HFFc6 (cell line): ENCODE results near the gene TBCA. TPM values are rescaled to one million over a fixed set of nuclear protein-coding genes. Genes with fewer than 3 reads are reported as not detected.

ENCODE experiments used
- DNase-seq: peaks from one replicate; pipeline ENCODE4 v3.0.0-alpha.2; 2018
- H3K27ac Mint-ChIP-seq: 2 replicates; pipeline ENCODE4 v1.8.0; 2020; ENCODE audit warnings: mild to moderate bottlenecking, mixed read lengths
- H3K27me3 Mint-ChIP-seq: 2 replicates; pipeline ENCODE4 v1.8.0; 2021; ENCODE audit warnings: mild to moderate bottlenecking, moderate library complexity, mixed read lengths; ENCODE audit not compliant: insufficient read depth
- H3K36me3 Mint-ChIP-seq: 2 replicates; pipeline ENCODE4 v1.8.0; 2021; ENCODE audit warnings: low read depth, mixed read lengths
- H3K4me1 Mint-ChIP-seq: 2 replicates; pipeline ENCODE4 v1.8.0; 2020; ENCODE audit warnings: low read depth, mixed read lengths
- H3K4me3 Mint-ChIP-seq: 2 replicates; pipeline ENCODE4 v1.8.0; 2020; ENCODE audit warnings: mild to moderate bottlenecking, moderate library complexity, mixed read lengths
- H3K9me3 Mint-ChIP-seq: 2 replicates; pipeline ENCODE4 v1.8.0; 2020; ENCODE audit warnings: mild to moderate bottlenecking, mixed read lengths
- total RNA-seq, 6 experiments: library from RNA; stranded (reverse); fragmentation: NEBNext Ultra II Directional; extraction: Animal tissue kit (Norgen Biotek cat#: 25700); gene quantifications; 2 replicates in 1 of 6; 3 replicates in 5 of 6; pipeline ENCODE4 v1.2.3, GENCODE V29; 2021
- TF ChIP-seq, protein P1 (sequence below): fragments of 200-600 bp; sonication (generic); IDR thresholded peaks from 2 replicates; pipeline ENCODE4 v1.5.0; 2021; ENCODE audit warnings: antibody characterized with exemption, mild to moderate bottlenecking

TBCA gene
- total RNA-seq, 6 experiments from 2014 or later, result 172 to 225 (median 210) TPM

DNA sequence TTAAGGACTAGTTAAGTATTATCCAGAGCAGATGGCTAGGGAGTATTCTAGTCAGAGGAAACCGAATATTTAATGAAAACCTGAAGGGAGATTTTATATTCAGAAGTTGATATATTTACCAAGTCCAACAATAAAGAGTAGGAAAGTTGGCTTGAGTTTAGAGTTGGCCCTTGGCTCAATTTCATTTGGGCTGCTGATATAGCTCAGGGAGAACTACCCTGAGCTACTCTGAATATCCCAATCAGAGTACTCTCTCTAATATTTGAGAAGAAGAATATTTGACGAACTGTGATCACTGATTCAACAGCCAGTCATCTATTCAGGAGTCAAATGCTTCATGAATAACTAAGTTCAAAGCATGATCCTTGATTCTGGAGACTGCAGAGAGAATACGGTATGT, 34.5 kb downstream of the TBCA start:
- Mint-ChIP-seq H3K4me1 (peaks cover 19% of the 10 kb centered on the region), H3K27me3 (no peaks in the 10 kb centered on the region), H3K27ac (no peak overlapping the region), H3K4me3 (no peak overlapping the region), H3K9me3 (no peaks in the 10 kb centered on the region), H3K36me3 (peaks cover 6% of the 10 kb centered on the region; the same call in 1 of the 2 replicates)
- DNase-seq, result no peak
- TF ChIP-seq, protein P1, sequence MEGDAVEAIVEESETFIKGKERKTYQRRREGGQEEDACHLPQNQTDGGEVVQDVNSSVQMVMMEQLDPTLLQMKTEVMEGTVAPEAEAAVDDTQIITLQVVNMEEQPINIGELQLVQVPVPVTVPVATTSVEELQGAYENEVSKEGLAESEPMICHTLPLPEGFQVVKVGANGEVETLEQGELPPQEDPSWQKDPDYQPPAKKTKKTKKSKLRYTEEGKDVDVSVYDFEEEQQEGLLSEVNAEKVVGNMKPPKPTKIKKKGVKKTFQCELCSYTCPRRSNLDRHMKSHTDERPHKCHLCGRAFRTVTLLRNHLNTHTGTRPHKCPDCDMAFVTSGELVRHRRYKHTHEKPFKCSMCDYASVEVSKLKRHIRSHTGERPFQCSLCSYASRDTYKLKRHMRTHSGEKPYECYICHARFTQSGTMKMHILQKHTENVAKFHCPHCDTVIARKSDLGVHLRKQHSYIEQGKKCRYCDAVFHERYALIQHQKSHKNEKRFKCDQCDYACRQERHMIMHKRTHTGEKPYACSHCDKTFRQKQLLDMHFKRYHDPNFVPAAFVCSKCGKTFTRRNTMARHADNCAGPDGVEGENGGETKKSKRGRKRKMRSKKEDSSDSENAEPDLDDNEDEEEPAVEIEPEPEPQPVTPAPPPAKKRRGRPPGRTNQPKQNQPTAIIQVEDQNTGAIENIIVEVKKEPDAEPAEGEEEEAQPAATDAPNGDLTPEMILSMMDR, result no peak

GRCh38 chr5:77734885-77735284, 41.3 kb downstream of the TBCA start:
- peaks cover 20% of the 10 kb centered on the region for H3K36me3 Mint-ChIP-seq
- H3K27me3 Mint-ChIP-seq, result no peaks in the 10 kb centered on the region
- H3K4me1 Mint-ChIP-seq, result no peaks in the 10 kb centered on the region
- no peak overlapping the region for H3K4me3 Mint-ChIP-seq
- TF ChIP-seq, protein P1, result no peak
- H3K9me3 Mint-ChIP-seq, result no peaks in the 10 kb centered on the region; the same call in 1 of the 2 replicates
- DNase-seq, result no peak
- H3K27ac Mint-ChIP-seq, result no peak overlapping the region

DNA sequence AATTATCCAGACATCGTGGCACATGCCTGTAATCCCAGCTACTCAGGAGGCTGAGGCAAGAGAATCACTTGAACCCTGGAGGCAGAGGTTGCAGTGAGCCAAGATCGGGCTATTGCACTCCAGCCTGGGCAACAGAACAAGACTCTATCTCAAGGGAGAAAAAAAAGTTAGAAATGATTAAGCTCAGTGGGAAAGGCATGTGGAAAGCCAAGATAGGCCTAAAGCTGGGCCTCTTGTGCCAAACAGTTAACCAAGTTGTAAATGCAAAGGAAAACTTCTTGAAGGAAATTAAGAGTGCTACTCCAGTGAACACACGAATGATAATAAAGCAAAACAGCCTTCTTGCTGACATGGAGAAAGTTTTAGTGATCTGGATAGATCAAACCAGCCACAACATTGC, 43.0 kb downstream of the TBCA start:
- no peak overlapping the region for H3K27ac Mint-ChIP-seq
- H3K36me3 Mint-ChIP-seq, result peaks cover 20% of the 10 kb centered on the region
- H3K4me3 Mint-ChIP-seq, result no peak overlapping the region
- no peaks in the 10 kb centered on the region; the same call in 1 of the 2 replicates for H3K9me3 Mint-ChIP-seq
- TF ChIP-seq, protein P1, result no peak
- no peaks in the 10 kb centered on the region for H3K4me1 Mint-ChIP-seq
- DNase-seq, result no peak
- H3K27me3 Mint-ChIP-seq, result no peaks in the 10 kb centered on the region

DNA sequence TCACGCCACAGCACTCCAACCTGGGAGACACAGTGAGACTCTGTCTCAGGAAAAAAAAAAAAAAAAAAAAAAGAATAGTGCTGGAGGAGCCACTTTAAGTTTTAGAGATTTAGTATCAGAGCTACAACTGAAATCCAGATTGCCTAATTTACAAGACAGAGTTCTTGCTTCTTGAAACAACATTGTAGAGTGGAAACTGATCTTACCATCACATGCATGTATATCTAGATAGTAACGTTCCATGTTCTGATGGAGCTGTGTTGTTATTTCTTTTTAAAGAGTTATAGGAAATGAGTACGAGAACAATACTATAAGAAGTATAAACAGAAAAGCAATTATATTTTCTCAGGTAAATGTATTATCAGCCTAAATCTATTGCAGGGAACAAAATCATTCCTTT, 48.9 kb downstream of the TBCA start:
- no peaks in the 10 kb centered on the region for H3K27me3 Mint-ChIP-seq
- no peak overlapping the region for H3K27ac Mint-ChIP-seq
- peaks cover 5% of the 10 kb centered on the region; the same call in 1 of the 2 replicates for H3K36me3 Mint-ChIP-seq
- H3K9me3 Mint-ChIP-seq, result no peaks in the 10 kb centered on the region
- no peak for DNase-seq
- peaks cover 11% of the 10 kb centered on the region; the same call in 1 of the 2 replicates for H3K4me1 Mint-ChIP-seq
- no peak overlapping the region for H3K4me3 Mint-ChIP-seq
- TF ChIP-seq, protein P1, result no peak

- TF ChIP-seq, protein P1, result no peak
- Mint-ChIP-seq H3K36me3 (peaks cover 5% of the 10 kb centered on the region; the same call in 1 of the 2 replicates), H3K9me3 (no peaks in the 10 kb centered on the region), H3K27ac (no peak overlapping the region), H3K4me3 (no peak overlapping the region), H3K27me3 (no peaks in the 10 kb centered on the region), H3K4me1 (peaks cover 11% of the 10 kb centered on the region; the same call in 1 of the 2 replicates)
- DNase-seq, result no peak
These were observed 50.5 kb downstream of the TBCA start for GRCh38 chr5:77725616-77726015.

DNA sequence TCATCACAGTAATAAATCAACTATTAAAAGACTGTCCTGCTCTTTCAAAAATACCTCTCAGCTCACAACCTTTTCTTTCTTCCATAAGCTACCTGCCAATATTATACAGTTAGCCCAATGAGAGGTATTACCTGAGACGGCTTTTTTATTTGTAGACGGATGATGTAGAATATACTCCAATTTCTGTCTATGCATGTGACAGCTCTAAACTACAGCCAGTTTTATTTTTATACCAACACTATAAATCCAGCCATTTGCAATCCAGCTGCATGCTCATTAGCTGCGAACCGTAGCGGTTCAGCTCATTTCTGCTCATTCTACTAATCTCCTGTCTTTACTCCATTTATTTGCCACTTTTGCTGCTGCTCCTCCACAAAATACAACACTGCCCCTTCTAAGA, 51.2 kb downstream of the TBCA start:
- Mint-ChIP-seq H3K27ac (no peak overlapping the region), H3K4me1 (peaks cover 11% of the 10 kb centered on the region; the same call in 1 of the 2 replicates), H3K36me3 (peaks cover 5% of the 10 kb centered on the region; the same call in 1 of the 2 replicates), H3K27me3 (no peaks in the 10 kb centered on the region), H3K9me3 (no peaks in the 10 kb centered on the region), H3K4me3 (no peak overlapping the region)
- TF ChIP-seq, protein P1, result no peak
- no peak for DNase-seq
